GM23248 (cell line): ENCODE measurements around the gene PHTF1. TPM values are rescaled to one million over a fixed set of nuclear protein-coding genes. Genes with fewer than 3 reads are reported as not detected.

Source experiments
- DNase-seq: peaks from one replicate; pipeline ENCODE4 v3.0.0-alpha.2; 2015
- H2AFZ ChIP-seq: fragments of 200-600 bp; sonication (generic); 2 replicates; pipeline ENCODE4 v1.6.1; 2016; ENCODE audit warnings: antibody characterized with exemption
- H3F3A ChIP-seq: fragments of 200-600 bp; sonication (generic); 2 replicates; pipeline ENCODE4 v1.6.1; 2016; ENCODE audit warnings: mild to moderate bottlenecking, antibody characterized with exemption, mixed run types; ENCODE audit not compliant: insufficient read depth
- H3K27ac ChIP-seq: fragments of 200-600 bp; sonication (generic); 2 replicates; pipeline ENCODE4 v1.5.1; 2016; ENCODE audit warnings: mild to moderate bottlenecking
- H3K27me3 ChIP-seq: fragments of 200-600 bp; sonication (generic); replicated peaks from 2 replicates; pipeline ENCODE4 v1.6.1; 2016; ENCODE audit warnings: mild to moderate bottlenecking; ENCODE audit not compliant: insufficient read depth
- H3K36me3 ChIP-seq: fragments of 200-600 bp; sonication (generic); 2 replicates; pipeline ENCODE4 v1.6.1; 2016; ENCODE audit warnings: low read depth, mild to moderate bottlenecking
- H3K4me1 ChIP-seq: fragments of 200-600 bp; sonication (generic); 2 replicates; pipeline ENCODE4 v1.6.1; 2016; ENCODE audit warnings: mild to moderate bottlenecking; ENCODE audit not compliant: insufficient read depth
- H3K4me2 ChIP-seq: fragments of 200-600 bp; sonication (generic); one replicate; pipeline ENCODE4 v1.6.1; 2016; ENCODE audit warnings: mild to moderate bottlenecking; ENCODE audit not compliant: unreplicated experiment
- H3K4me3 ChIP-seq: fragments of 200-600 bp; sonication (generic); 2 replicates; pipeline ENCODE4 v1.5.1; 2016; ENCODE audit warnings: mild to moderate bottlenecking
- H3K79me2 ChIP-seq: fragments of 200-600 bp; sonication (generic); 2 replicates; pipeline ENCODE4 v1.6.1; 2016; ENCODE audit warnings: mild to moderate bottlenecking; ENCODE audit not compliant: insufficient read depth
- H3K9ac ChIP-seq: fragments of 200-600 bp; sonication (generic); 2 replicates; pipeline ENCODE4 v1.6.1; 2016; ENCODE audit warnings: mild to moderate bottlenecking
- H3K9me2 ChIP-seq: fragments of 200-600 bp; sonication (generic); 2 replicates; pipeline ENCODE4 v1.6.1; 2016; ENCODE audit warnings: mixed run types, mild to moderate bottlenecking, moderate library complexity; ENCODE audit not compliant: insufficient read depth
- H3K9me3 ChIP-seq: fragments of 200-600 bp; sonication (generic); one replicate; pipeline ENCODE4 v1.6.1; 2017; ENCODE audit warnings: low read depth
- H4K20me1 ChIP-seq: fragments of 200-600 bp; sonication (generic); 2 replicates; pipeline ENCODE4 v1.6.0; 2016; ENCODE audit not compliant: insufficient read depth
- EZH2 ChIP-seq: fragments of 200-600 bp; sonication (generic); IDR thresholded peaks from 2 replicates; pipeline ENCODE4 v1.6.1; 2018; ENCODE audit warnings: antibody characterized with exemption, mild to moderate bottlenecking; ENCODE audit not compliant: insufficient read depth, poor library complexity, severe bottlenecking
- EZH2phosphoT487 ChIP-seq: fragments of 200-600 bp; sonication (generic); IDR thresholded peaks from 2 replicates; pipeline ENCODE4 v1.6.1; 2018; ENCODE audit warnings: antibody characterized with exemption, moderate library complexity, mild to moderate bottlenecking, low read depth; ENCODE audit not compliant: insufficient read depth
- WGBS, 2 experiments: methylation state at CpG; one replicate each; pipeline ENCODE4 v1.1.6; 2015 to 2017; ENCODE audit warnings: low lambda C conversion rate in 2 of 2, low coverage in 1 of 2; ENCODE audit errors: missing lambda C conversion rate in 2 of 2; 5-methylcytosine and 5-hydroxymethylcytosine counted together
- in situ Hi-C: fragments of 300-500 bp; cut with MboI; formaldehyde crosslinking; loops from 2 replicates; pipeline ENCODE4 v1.15.0; 2020
- polyA plus RNA-seq: library from polyadenylated mRNA; unstranded; fragments of >200 nt; fragmentation: Nextera tagmentation; extraction: Ambion mirVana; gene quantifications from 2 replicates; pipeline ENCODE4 v1.2.1, GENCODE V29; 2016
- total RNA-seq: library from RNA; depleted of rRNA; stranded (reverse); fragments of >200 nt; shearing (Covaris generic); gene quantifications from 2 replicates; pipeline ENCODE4 v1.2.3, GENCODE V29; 2014

The PHTF1 gene
- total and polyA plus RNA-seq, 2 experiments from 2014 or later: 15.9 to 18.2 TPM

DNA sequence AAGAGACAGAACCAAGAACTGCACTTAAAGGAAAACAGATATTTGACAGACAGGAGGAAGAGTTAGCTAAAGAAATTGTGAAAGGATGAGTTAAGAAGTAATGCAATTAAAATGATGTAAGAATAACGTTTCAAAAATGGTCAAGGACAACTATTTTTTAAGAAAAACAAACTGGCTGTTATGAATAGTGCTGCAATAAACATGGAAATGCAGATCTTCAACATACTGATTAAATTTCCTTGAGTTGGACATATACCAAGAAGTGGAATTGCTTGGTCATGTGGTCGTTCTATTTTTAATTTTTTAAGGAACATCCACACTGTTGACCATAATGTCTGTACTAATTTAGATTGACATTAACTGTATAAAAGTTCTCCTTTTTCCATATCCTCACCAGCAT, 23.1 kb upstream of the PHTF1 start:
- Histone ChIP-seq H3K36me3 (no peaks in the 10 kb centered on the region), H3K4me3 (no peak overlapping the region), H3K4me2 (peak overlapping the region; percentile 34), H3F3A (peaks cover 29% of the 10 kb centered on the region), H3K27me3 (no peaks in the 10 kb centered on the region), H3K9me3 (no peaks in the 10 kb centered on the region), H3K9ac (no peak overlapping the region), H3K4me1 (peaks cover 38% of the 10 kb centered on the region), H4K20me1 (peaks cover 12% of the 10 kb centered on the region; the same call in 1 of the 2 replicates), H3K9me2 (no peaks in the 10 kb centered on the region), H2AFZ (no peak overlapping the region), H3K27ac (peak overlapping the region; percentile 24; the same call in 1 of the 2 replicates), H3K79me2 (peaks cover 100% of the 10 kb centered on the region)
- in situ Hi-C loops: no loop called here
- TF ChIP-seq EZH2 (no peak), EZH2phosphoT487 (no peak)
- no peak for DNase-seq
- 5% methylated on average over 2 of the region's 2 CpGs for WGBS, 2 experiments

GRCh38 chr1:113780374-113781146, 21.3 kb upstream of the PHTF1 start:
- Histone ChIP-seq H3K36me3 (peaks cover 12% of the 10 kb centered on the region; the same call in 1 of the 2 replicates), H3K4me3 (no peak overlapping the region), H3K9ac (no peak overlapping the region), H3K4me1 (peaks cover 38% of the 10 kb centered on the region), H3F3A (peaks cover 25% of the 10 kb centered on the region), H2AFZ (no peak overlapping the region), H3K9me3 (no peaks in the 10 kb centered on the region), H3K27me3 (no peaks in the 10 kb centered on the region), H3K9me2 (no peaks in the 10 kb centered on the region), H3K4me2 (no peak overlapping the region), H3K27ac (no peak overlapping the region), H3K79me2 (peaks cover 97% of the 10 kb centered on the region), H4K20me1 (peaks cover 12% of the 10 kb centered on the region; the same call in 1 of the 2 replicates)
- TF ChIP-seq EZH2 (no peak), EZH2phosphoT487 (no peak)
- in situ Hi-C loops: no loop called here
- no peak for DNase-seq
- 89 to 91% methylated on average over 5 of the region's 5 CpGs for WGBS, 2 experiments

DNA sequence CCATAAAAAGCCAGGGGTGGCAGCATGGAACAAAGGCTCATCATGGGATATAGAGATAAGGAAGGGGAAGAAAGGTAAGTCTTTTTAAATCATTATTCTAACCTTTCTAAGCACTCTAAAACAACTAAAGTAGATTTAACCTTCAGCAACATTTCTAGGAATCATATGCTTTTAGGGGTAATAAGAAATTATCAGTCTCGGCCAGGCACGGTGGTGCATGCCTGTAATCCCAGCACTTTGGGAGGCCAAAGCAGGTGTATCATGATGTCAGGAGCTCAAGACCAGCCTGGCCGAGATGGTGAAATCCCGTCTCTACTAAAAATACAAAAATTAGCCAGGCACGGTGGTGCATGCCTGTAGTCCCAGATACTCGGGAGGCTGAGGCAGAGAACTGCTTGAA, 20.3 kb upstream of the PHTF1 start:
- peaks cover 23% of the 10 kb centered on the region for H3F3A ChIP-seq
- no peaks in the 10 kb centered on the region for H3K9me2 ChIP-seq
- H3K27me3 ChIP-seq: no peaks in the 10 kb centered on the region
- H3K4me2 ChIP-seq: no peak overlapping the region
- peaks cover 12% of the 10 kb centered on the region; the same call in 1 of the 2 replicates for H4K20me1 ChIP-seq
- DNase-seq: no peak
- TF ChIP-seq EZH2phosphoT487 (no peak), EZH2 (no peak)
- H3K4me3 ChIP-seq: no peak overlapping the region
- no peak overlapping the region for H2AFZ ChIP-seq
- no peaks in the 10 kb centered on the region for H3K9me3 ChIP-seq
- H3K79me2 ChIP-seq: peaks cover 91% of the 10 kb centered on the region
- in situ Hi-C loops: no loop called here
- H3K4me1 ChIP-seq: peaks cover 35% of the 10 kb centered on the region
- H3K36me3 ChIP-seq: peaks cover 12% of the 10 kb centered on the region; the same call in 1 of the 2 replicates
- no peak overlapping the region for H3K9ac ChIP-seq
- 90 to 98% methylated on average over 6 of the region's 6 CpGs for WGBS, 2 experiments
- H3K27ac ChIP-seq: no peak overlapping the region

DNA sequence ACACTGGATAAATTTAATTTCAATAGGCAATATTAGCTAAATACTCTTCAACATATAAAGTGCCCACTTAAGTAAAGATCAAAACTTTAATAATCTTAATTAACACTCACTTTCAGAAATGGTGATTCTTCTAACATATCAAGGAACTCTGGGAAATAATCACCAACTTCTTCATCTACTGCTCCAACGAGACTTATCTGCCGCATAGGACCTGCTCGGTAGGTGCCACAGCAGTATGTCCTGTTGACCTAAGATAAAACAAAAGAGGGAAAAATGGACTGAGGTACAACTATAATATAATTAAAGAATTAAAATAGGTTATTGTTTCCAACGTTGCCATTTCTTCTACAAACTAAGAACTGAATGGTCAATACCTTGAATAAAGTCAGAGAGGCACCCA, 18.3 kb upstream of the PHTF1 start:
- Histone ChIP-seq H3F3A (peaks cover 6% of the 10 kb centered on the region), H3K4me1 (peaks cover 16% of the 10 kb centered on the region), H4K20me1 (peaks cover 12% of the 10 kb centered on the region; the same call in 1 of the 2 replicates), H3K36me3 (peaks cover 12% of the 10 kb centered on the region), H3K79me2 (peaks cover 90% of the 10 kb centered on the region), H2AFZ (no peak overlapping the region), H3K4me3 (no peak overlapping the region), H3K9me3 (no peaks in the 10 kb centered on the region), H3K9me2 (no peaks in the 10 kb centered on the region), H3K27me3 (no peaks in the 10 kb centered on the region), H3K9ac (no peak overlapping the region), H3K27ac (no peak overlapping the region), H3K4me2 (no peak overlapping the region)
- in situ Hi-C loops: no loop called here
- TF ChIP-seq EZH2 (no peak), EZH2phosphoT487 (no peak)
- DNase-seq: no peak
- WGBS, 2 experiments: 95 to 100% methylated on average over 4 of the region's 4 CpGs
